HG03439 (cell line): ENCODE results near the gene SATB1.
"Not testable (repeated sequence)": the region's sequence is repeated elsewhere in the genome, so short reads cannot be mapped to it uniquely, and the experiment has no call there.

ENCODE experiments used
- ATAC-seq: cut with Tn5 transposase; IDR thresholded peaks from one replicate; pipeline ENCODE4 v1.9.1; 2021; ENCODE audit warnings: mild to moderate bottlenecking, moderate library complexity; ENCODE audit not compliant: unreplicated experiment

The SATB1 gene

GRCh38 chr3:18355832-18356231, 69.3 kb downstream of the SATB1 start:
- ATAC-seq, result no peak

- ATAC-seq, result no peak
These were observed 70.4 kb downstream of the SATB1 start for GRCh38 chr3:18354701-18355100.

- no peak for ATAC-seq
These were observed 73.1 kb downstream of the SATB1 start for GRCh38 chr3:18351823-18352744.

GRCh38 chr3:18351069-18351628, 74.0 kb downstream of the SATB1 start:
- ATAC-seq, result no peak

GRCh38 chr3:18349197-18349798, 75.8 kb downstream of the SATB1 start:
- ATAC-seq, result no peak

GRCh38 chr3:18346097-18346496, 79.0 kb downstream of the SATB1 start:
- ATAC-seq, result no peak

GRCh38 chr3:18345015-18345367, 80.1 kb downstream of the SATB1 start:
- ATAC-seq, result no peak

GRCh38 chr3:18344306-18345014, 80.7 kb downstream of the SATB1 start:
- no peak for ATAC-seq

GRCh38 chr3:18343809-18344208, 81.3 kb downstream of the SATB1 start:
- ATAC-seq, result no peak

GRCh38 chr3:18338827-18339514, 86.2 kb downstream of the SATB1 start:
- ATAC-seq, result no peak

- no peak for ATAC-seq
These were observed 87.9 kb downstream of the SATB1 start for GRCh38 chr3:18337231-18337630.

GRCh38 chr3:18334837-18335601, 90.1 kb downstream of the SATB1 start:
- no peak for ATAC-seq

- not testable (repeated sequence) for ATAC-seq
These were observed 94.2 kb downstream of the SATB1 start for GRCh38 chr3:18330772-18331441.

- ATAC-seq, result no peak
These were observed 117.0 kb downstream of the SATB1 start for GRCh38 chr3:18308096-18308650.

- no peak for ATAC-seq
These were observed 117.6 kb downstream of the SATB1 start for GRCh38 chr3:18307529-18307928.

- ATAC-seq, result no peak
These were observed 122.6 kb downstream of the SATB1 start for GRCh38 chr3:18302517-18302916.

GRCh38 chr3:18301781-18302180, 123.4 kb downstream of the SATB1 start:
- ATAC-seq, result no peak

- no peak for ATAC-seq
These were observed 124.2 kb downstream of the SATB1 start for GRCh38 chr3:18300916-18301315.

- ATAC-seq, result no peak
These were observed 128.0 kb downstream of the SATB1 start for GRCh38 chr3:18297126-18297525.
